ENCODE results near the gene TNFRSF25. TPM values are rescaled to one million over a fixed set of nuclear protein-coding genes. Genes with fewer than 3 reads are reported as not detected.

The TNFRSF25 gene
- total RNA-seq, 4 donors from 2014 or later, result 1.0 to 4.2 (median 2.7) TPM

DNA sequence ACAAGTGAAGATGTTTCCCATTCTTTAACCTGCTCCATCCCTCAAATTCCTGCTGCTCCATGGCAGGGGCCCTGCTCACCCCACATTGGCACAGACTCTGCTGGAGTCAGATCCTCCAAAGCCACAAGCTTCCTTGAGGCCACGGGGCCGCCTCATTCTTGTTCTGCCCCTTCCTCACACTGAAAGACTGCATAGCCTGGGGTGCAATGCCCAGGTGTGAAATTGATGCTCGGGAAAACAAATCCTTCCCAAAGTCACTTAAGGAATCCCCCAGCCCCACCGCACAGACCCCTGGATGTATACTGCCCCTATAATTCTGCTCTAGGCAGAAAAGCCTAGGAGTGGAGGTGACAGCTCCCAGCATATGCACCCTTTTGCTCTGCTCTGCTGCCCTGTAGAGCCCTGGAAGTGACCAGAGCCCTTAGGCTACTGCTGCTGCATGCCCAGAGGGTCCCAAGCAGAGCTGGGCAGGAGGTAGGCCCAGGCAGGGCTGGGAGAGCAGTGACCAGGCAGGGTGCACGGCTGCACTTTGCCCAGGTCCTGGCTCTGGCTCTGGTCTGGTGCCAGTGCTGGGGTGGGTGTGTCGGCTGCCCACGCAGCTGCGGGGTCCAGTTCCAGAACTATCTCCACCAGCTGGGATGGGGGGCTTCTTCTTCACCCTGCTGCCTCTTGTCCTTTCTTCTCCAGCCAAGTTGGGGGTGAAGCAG, 47.9 kb downstream of the TNFRSF25 start:
- in situ Hi-C loops (cut with MboI; ENCODE audit: low sequenced_read_pairs in 4 of 4) (loop anchor here in 1 of 4 donors (25.0 kb wide), 1 partner anchor 181 kb away; the partner anchor contains the start of genes HES3 and ICMT), intact Hi-C loops (cut with DNase I; ENCODE audit: low total_unique reads) (no loop called here)
- ATAC-seq (no peak), DNase-seq (no peak)
- Histone ChIP-seq H3K9me3 (no peaks in the 10 kb centered on the region), H3K27ac (no peak overlapping the region), H3K27me3 (peaks cover 87 to 97% (median 97%) of the 10 kb centered on the region in 3 donors), H3K4me3 (no peak overlapping the region), H3K4me1 (peaks cover 10 to 19% of the 10 kb centered on the region in 2 donors), H3K36me3 (no peaks in the 10 kb centered on the region)
- no peak for TF ChIP-seq POLR2A (IDR thresholded peaks at IDR 0.05)

DNA sequence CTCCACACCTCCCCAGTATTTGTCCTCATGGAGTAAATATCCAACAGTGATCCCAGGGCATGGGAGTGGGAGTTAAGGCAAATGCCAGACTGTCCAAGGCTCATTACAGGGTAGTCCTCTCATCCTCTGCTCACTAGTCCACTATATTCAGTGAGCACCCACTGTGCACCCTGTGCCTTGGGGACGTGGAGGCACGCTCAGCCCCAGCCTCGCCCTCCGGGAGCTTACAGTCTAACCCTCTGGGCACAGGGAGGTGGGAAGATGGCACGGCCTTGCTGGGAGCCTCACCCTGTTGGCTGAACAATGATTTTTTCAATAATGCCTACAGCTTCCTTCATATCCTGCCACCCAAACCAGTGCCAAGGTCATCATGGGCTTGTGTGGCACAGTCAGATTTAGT, 49.1 kb downstream of the TNFRSF25 start:
- in situ Hi-C loops (cut with MboI; ENCODE audit: low sequenced_read_pairs in 4 of 4), result loop anchor here in 1 of 4 donors (25.0 kb wide), 1 partner anchor 180 kb away; the partner anchor contains the start of genes HES3 and ICMT
- H3K4me3 ChIP-seq, result no peak overlapping the region
- DNase-seq, result no peak
- TF ChIP-seq, protein P1, sequence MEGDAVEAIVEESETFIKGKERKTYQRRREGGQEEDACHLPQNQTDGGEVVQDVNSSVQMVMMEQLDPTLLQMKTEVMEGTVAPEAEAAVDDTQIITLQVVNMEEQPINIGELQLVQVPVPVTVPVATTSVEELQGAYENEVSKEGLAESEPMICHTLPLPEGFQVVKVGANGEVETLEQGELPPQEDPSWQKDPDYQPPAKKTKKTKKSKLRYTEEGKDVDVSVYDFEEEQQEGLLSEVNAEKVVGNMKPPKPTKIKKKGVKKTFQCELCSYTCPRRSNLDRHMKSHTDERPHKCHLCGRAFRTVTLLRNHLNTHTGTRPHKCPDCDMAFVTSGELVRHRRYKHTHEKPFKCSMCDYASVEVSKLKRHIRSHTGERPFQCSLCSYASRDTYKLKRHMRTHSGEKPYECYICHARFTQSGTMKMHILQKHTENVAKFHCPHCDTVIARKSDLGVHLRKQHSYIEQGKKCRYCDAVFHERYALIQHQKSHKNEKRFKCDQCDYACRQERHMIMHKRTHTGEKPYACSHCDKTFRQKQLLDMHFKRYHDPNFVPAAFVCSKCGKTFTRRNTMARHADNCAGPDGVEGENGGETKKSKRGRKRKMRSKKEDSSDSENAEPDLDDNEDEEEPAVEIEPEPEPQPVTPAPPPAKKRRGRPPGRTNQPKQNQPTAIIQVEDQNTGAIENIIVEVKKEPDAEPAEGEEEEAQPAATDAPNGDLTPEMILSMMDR (IDR thresholded peaks at IDR 0.05 in 4 of 5, conservative IDR thresholded peaks at IDR 0.05 in 1 of 5), result no peak
- TF ChIP-seq POLR2A (IDR thresholded peaks at IDR 0.05), result no peak
- H3K36me3 ChIP-seq, result no peaks in the 10 kb centered on the region
- no peak overlapping the region for H3K27ac ChIP-seq
- intact Hi-C loops (cut with DNase I; ENCODE audit: low total_unique reads), result no loop called here
- ATAC-seq, result no peak
- H3K4me1 ChIP-seq, result peaks cover 8 to 17% of the 10 kb centered on the region in 2 donors
- H3K9me3 ChIP-seq, result no peaks in the 10 kb centered on the region
- H3K27me3 ChIP-seq, result peaks cover 81 to 87% (median 85%) of the 10 kb centered on the region in 3 donors

DNA sequence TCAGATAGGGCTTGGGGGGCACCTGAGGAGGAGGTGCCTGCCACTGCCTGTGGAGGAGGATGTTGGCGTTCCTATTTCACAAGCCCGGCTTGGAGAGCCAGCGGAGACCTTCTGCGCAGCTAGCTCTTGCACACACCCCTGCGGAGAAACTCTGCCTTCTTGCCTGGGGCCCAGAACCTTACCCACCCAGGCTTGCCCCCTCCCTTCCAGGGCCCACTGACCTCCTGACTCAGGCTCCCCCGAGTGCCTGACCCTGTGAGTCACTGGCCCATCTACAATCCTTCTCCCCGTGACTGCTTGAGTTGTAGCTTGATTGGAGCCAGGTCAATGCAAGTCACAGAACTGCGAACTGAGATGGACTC, 49.7 kb downstream of the TNFRSF25 start:
- Histone ChIP-seq H3K9me3 (no peaks in the 10 kb centered on the region), H3K36me3 (no peaks in the 10 kb centered on the region), H3K27me3 (peaks cover 74 to 83% (median 78%) of the 10 kb centered on the region in 3 donors), H3K4me3 (no peak overlapping the region), H3K27ac (no peak overlapping the region), H3K4me1 (peaks cover 8 to 17% of the 10 kb centered on the region in 2 donors)
- TF ChIP-seq, protein P1 (IDR thresholded peaks at IDR 0.05 in 4 of 5, conservative IDR thresholded peaks at IDR 0.05 in 1 of 5), result no peak
- no peak for TF ChIP-seq POLR2A (IDR thresholded peaks at IDR 0.05)
- in situ Hi-C loops (cut with MboI; ENCODE audit: low sequenced_read_pairs in 4 of 4) (loop anchor here in 1 of 4 donors (25.0 kb wide), 1 partner anchor 179 kb away; the partner anchor contains the start of genes HES3 and ICMT), intact Hi-C loops (cut with DNase I; ENCODE audit: low total_unique reads) (no loop called here)
- DNase-seq (no peak), ATAC-seq (no peak)

DNA sequence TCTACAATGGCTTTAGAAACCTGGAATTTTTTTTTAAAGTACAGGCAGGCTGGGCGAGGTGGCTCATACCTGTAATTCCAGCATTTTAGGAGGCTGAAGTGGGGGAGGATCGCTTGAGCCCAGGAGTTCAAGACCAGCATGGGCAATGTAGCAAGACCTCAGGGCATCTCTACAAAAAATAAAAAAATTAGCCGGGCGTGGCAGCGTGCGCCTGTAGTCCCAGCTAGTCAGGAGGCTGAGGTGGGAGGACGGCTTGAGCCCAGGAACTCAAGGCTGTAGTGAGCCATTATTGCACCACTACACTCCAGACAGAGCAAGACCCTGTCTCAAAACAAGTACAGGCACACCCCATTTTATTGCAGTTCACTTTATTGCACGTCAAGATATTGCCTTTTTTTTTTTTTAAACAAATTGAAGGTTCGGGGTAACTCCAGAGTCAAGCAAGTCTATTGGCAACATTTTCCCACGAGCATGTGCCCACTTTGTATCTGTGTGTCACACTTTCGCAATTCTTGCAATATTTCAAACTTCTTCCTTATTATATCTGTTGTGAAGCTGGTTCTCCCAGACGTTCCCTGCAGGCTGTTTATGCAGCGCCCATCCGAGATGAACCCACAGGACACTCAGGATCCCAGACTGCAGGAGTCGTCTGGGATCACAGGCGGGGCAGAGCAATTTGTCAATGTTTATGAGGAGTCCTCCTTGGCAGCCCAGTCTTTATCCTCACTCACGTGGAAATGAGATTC, 50.9 kb downstream of the TNFRSF25 start:
- TF ChIP-seq, protein P1 (IDR thresholded peaks at IDR 0.05 in 4 of 5, conservative IDR thresholded peaks at IDR 0.05 in 1 of 5), result no peak
- TF ChIP-seq POLR2A (IDR thresholded peaks at IDR 0.05), result no peak
- no peak for DNase-seq
- peaks cover 64 to 71% (median 66%) of the 10 kb centered on the region in 3 donors for H3K27me3 ChIP-seq
- in situ Hi-C loops (cut with MboI; ENCODE audit: low sequenced_read_pairs in 4 of 4), result loop anchor here in 1 of 4 donors (25.0 kb wide), 1 partner anchor 178 kb away; the partner anchor contains the start of genes HES3 and ICMT
- H3K4me1 ChIP-seq, result peaks cover 3 to 11% of the 10 kb centered on the region in 2 donors
- no peak overlapping the region for H3K4me3 ChIP-seq
- H3K9me3 ChIP-seq, result no peaks in the 10 kb centered on the region
- no peak for ATAC-seq
- no peaks in the 10 kb centered on the region for H3K36me3 ChIP-seq
- H3K27ac ChIP-seq, result no peak overlapping the region
- intact Hi-C loops (cut with DNase I; ENCODE audit: low total_unique reads), result no loop called here

DNA sequence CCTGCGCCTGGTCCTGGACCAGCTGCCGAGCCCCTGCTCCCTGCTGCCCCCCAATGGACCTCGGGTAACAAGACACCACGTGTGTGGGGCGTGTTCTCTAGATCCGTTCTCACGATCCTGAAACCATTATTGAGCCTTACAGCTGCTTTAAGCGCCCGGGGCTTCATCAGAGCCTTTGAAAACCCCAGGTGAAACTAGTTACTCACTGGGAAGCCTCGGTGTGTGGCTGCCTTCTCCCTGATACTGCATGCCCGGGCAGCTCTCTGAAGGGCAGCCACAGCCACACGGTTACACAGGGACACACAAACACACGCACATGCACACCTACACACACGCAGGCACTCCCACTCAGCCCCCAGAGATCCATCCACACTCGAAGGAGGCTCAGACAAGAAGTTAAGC, 51.5 kb downstream of the TNFRSF25 start:
- intact Hi-C loops (cut with DNase I; ENCODE audit: low total_unique reads), result no loop called here

More for the DNA sequence above, 51.5 kb downstream of the TNFRSF25 start:
- in situ Hi-C loops (cut with MboI; ENCODE audit: low sequenced_read_pairs in 4 of 4), result loop anchor here in 1 of 4 donors (25.0 kb wide), 1 partner anchor 177 kb away; the partner anchor contains the start of genes HES3 and ICMT
- Histone ChIP-seq H3K4me3 (no peak overlapping the region), H3K27me3 (peaks cover 62 to 65% (median 63%) of the 10 kb centered on the region in 3 donors), H3K36me3 (no peaks in the 10 kb centered on the region), H3K9me3 (no peaks in the 10 kb centered on the region), H3K4me1 (peaks cover 0 to 5% of the 10 kb centered on the region in 2 donors), H3K27ac (no peak overlapping the region)
- TF ChIP-seq, protein P1 (IDR thresholded peaks at IDR 0.05 in 4 of 5, conservative IDR thresholded peaks at IDR 0.05 in 1 of 5), result no peak
- no peak for TF ChIP-seq POLR2A (IDR thresholded peaks at IDR 0.05)
- ATAC-seq (no peak), DNase-seq (no peak)

Data from gastrocnemius medialis (tissue), 4 donors.